Right atrium auricular region (tissue), 2 donors: Measurements from ENCODE around the gene CFAP221. TPM values are rescaled to one million over a fixed set of nuclear protein-coding genes. Genes with fewer than 3 reads are reported as not detected.

ENCODE experiments used
- DNase-seq: peaks from one replicate; pipeline ENCODE4 v3.0.0-alpha.2; 2019; ENCODE audit warnings: low spot score
- H3K27ac ChIP-seq, 2 donors: fragments of 200-600 bp; sonication (generic); 1 replicate in 1 of 2; 2 replicates in 1 of 2; pipeline ENCODE4 v1.5.1; 2016 to 2019
- H3K27me3 ChIP-seq, 2 donors: fragments of 200-600 bp; sonication (generic); one replicate each; pipeline versions ENCODE4 v1.5.1 to v1.6.0; 2017 to 2019
- H3K36me3 ChIP-seq: fragments of 200-600 bp; sonication (generic); one replicate; pipeline ENCODE4 v1.5.1; 2016
- H3K4me1 ChIP-seq, 2 donors: fragments of 200-600 bp; sonication (generic); one replicate each; pipeline versions ENCODE4 v1.5.1 to v1.6.0; 2017 to 2019
- H3K4me3 ChIP-seq, 2 donors: fragments of 200-600 bp; sonication (generic); 1 replicate in 1 of 2; 2 replicates in 1 of 2; pipeline ENCODE4 v1.5.1; 2017 to 2019; ENCODE audit warnings: mild to moderate bottlenecking in 1 of 2, moderate library complexity in 1 of 2
- H3K9me3 ChIP-seq, 2 donors: fragments of 200-600 bp; sonication (generic); one replicate each; pipeline ENCODE4 v1.5.1; 2019
- CTCF ChIP-seq, 2 donors: fragments of 200-600 bp; sonication (generic); IDR thresholded peaks; one replicate each; pipeline ENCODE4 v1.5.1; 2019; ENCODE audit warnings: antibody characterized with exemption in 2 of 2
- total RNA-seq, 2 donors: library from RNA; depleted of rRNA; stranded (reverse); fragments of >200 nt; gene quantifications; one replicate each; pipeline ENCODE4 v1.1.0, GENCODE V29; 2016

CFAP221 gene
- total RNA-seq, 2 donors from 2014 or later: 0.44 to 1.1 TPM

- peaks cover 3 to 8% of the 10 kb centered on the region in 2 donors for H3K9me3 ChIP-seq
Measured at GRCh38 chr2:119701352-119701751, 157.1 kb downstream of the CFAP221 start.

GRCh38 chr2:119702203-119702917 is 158.1 kb downstream of the CFAP221 start:
- no peaks in the 10 kb centered on the region for H3K27me3 ChIP-seq
- TF ChIP-seq CTCF (IDR thresholded peaks at IDR 0.05): no peak
- H3K4me3 ChIP-seq: no peak overlapping the region
- no peaks in the 10 kb centered on the region for H3K36me3 ChIP-seq
- H3K4me1 ChIP-seq: peaks cover 0 to 15% of the 10 kb centered on the region in 2 donors
- no peak for DNase-seq
- peaks cover 3 to 8% of the 10 kb centered on the region in 2 donors for H3K9me3 ChIP-seq
- no peak overlapping the region for H3K27ac ChIP-seq

More at GRCh38 chr2:119701352-119701751, 157.1 kb downstream of the CFAP221 start:
- no peak for TF ChIP-seq CTCF (IDR thresholded peaks at IDR 0.05)
- no peaks in the 10 kb centered on the region for H3K27me3 ChIP-seq
- no peak overlapping the region for H3K27ac ChIP-seq
- H3K36me3 ChIP-seq: no peaks in the 10 kb centered on the region
- H3K4me1 ChIP-seq: peaks cover 0 to 15% of the 10 kb centered on the region in 2 donors
- no peak overlapping the region for H3K4me3 ChIP-seq
- DNase-seq: no peak

- no peak overlapping the region for H3K4me3 ChIP-seq
Measured at GRCh38 chr2:119702918-119703401, 158.7 kb downstream of the CFAP221 start.

GRCh38 chr2:119703526-119703925 is 159.3 kb downstream of the CFAP221 start:
- TF ChIP-seq CTCF (IDR thresholded peaks at IDR 0.05): no peak
- no peaks in the 10 kb centered on the region for H3K27me3 ChIP-seq
- peaks cover 3 to 8% of the 10 kb centered on the region in 2 donors for H3K9me3 ChIP-seq
- no peak overlapping the region for H3K27ac ChIP-seq
- peaks cover 0 to 15% of the 10 kb centered on the region in 2 donors for H3K4me1 ChIP-seq
- H3K4me3 ChIP-seq: no peak overlapping the region
- no peak for DNase-seq
- H3K36me3 ChIP-seq: no peaks in the 10 kb centered on the region

More at GRCh38 chr2:119702918-119703401, 158.7 kb downstream of the CFAP221 start:
- TF ChIP-seq CTCF (IDR thresholded peaks at IDR 0.05): peak; percentile 89 to 96
- Histone ChIP-seq H3K27ac (no peak overlapping the region), H3K27me3 (no peaks in the 10 kb centered on the region), H3K4me1 (peaks cover 0 to 15% of the 10 kb centered on the region in 2 donors), H3K36me3 (no peaks in the 10 kb centered on the region), H3K9me3 (peaks cover 3 to 8% of the 10 kb centered on the region in 2 donors)
- peak; percentile 71 for DNase-seq

GRCh38 chr2:119704670-119705120 is 160.4 kb downstream of the CFAP221 start:
- Histone ChIP-seq H3K4me3 (no peak overlapping the region), H3K4me1 (peaks cover 0 to 15% of the 10 kb centered on the region in 2 donors), H3K27me3 (no peaks in the 10 kb centered on the region), H3K9me3 (peaks cover 3 to 8% of the 10 kb centered on the region in 2 donors), H3K27ac (no peak overlapping the region), H3K36me3 (no peaks in the 10 kb centered on the region)
- DNase-seq: no peak
- no peak for TF ChIP-seq CTCF (IDR thresholded peaks at IDR 0.05)
